ENCODE data around the gene SKAP2. TPM values are rescaled to one million over a fixed set of nuclear protein-coding genes. Genes with fewer than 3 reads are reported as not detected.

Gene SKAP2
- polyA plus RNA-seq, 1 of the 3 experiments (the other 2 are of a cell fraction) = 0.69 TPM

DNA sequence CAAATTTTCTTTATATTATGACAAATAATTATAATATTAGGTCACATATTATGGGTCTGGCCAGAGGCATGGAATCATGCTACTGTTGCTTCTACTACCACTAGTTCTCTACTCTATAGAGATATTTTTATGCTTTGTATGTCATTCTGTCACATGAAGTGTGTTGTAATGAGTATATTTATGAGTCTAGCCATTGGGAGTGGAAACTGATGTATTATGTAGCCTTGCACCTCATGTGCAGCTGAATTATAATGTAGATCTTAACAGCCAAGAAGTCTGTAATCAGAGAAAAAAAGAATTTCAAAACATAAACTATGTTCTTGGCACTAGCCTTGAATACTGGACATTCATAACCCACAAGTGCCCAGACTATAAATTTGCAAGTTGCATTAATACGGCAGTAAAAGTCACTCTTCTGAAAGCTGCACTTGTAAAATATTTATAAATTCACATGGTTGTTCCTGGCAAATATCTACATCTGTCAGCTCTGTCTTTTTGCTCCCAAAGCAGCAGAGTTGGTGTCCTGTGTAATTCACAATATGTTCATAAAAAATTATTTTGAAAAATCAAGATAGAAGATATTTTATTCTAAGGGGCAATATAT lies 48.6 kb upstream of the SKAP2 start:
- Histone ChIP-seq H3K79me2 (ENCODE audit: insufficient read depth) (no peaks in the 10 kb centered on the region), H3K4me1 (ENCODE audit: control insufficient read depth in 1 of 2, insufficient read depth in 2 of 2, low read depth in 1 of 2, low read length in 1 of 2) (no peaks in the 10 kb centered on the region), H3K4me3 (ENCODE audit: low read depth in 2 of 2, low read length in 1 of 2) (no peak overlapping the region), H3K9me3 (no peaks in the 10 kb centered on the region), H3K9ac (no peak overlapping the region), H3K36me3 (replicated peaks in 1 of 2; ENCODE audit: control insufficient read depth in 1 of 2, insufficient read depth in 2 of 2, low read length in 1 of 2) (no peaks in the 10 kb centered on the region), H3F3A (replicated peaks; ENCODE audit: insufficient read depth) (no peaks in the 10 kb centered on the region), H2AFZ (ENCODE audit: low read depth) (no peak overlapping the region), H3K4me2 (no peak overlapping the region), H3K9me2 (no peaks in the 10 kb centered on the region), H4K20me1 (ENCODE audit: insufficient read depth) (no peaks in the 10 kb centered on the region), H3K27me3 (ENCODE audit: insufficient read depth) (peaks cover 35% of the 10 kb centered on the region; the same call in 1 of the 2 replicates), H3K27ac (ENCODE audit: low read depth in 2 of 2, low read length in 1 of 2) (no peak overlapping the region)
- DNase-seq = no peak
- ChIA-PET CTCF (no interaction called here), POLR2A (no interaction called here)
- 9% methylated on average over 1 of the region's 1 CpG for WGBS (ENCODE audit: low lambda C conversion rate)
- TF ChIP-seq FOXM1 (IDR thresholded peaks at IDR 0.05; ENCODE audit: low read depth) (no peak), NFIC (IDR thresholded peaks at IDR 0.05; ENCODE audit: borderline replicate concordance) (no peak), POLR2AphosphoS5 (IDR thresholded peaks at IDR 0.05; ENCODE audit: low read depth, low read length) (no peak), TCF12 (IDR thresholded peaks at IDR 0.05) (no peak), FOSL2 (IDR thresholded peaks at IDR 0.05; ENCODE audit: borderline replicate concordance, low read depth) (no peak), ELF1 (IDR thresholded peaks at IDR 0.05) (no peak), RAD21 (IDR thresholded peaks at IDR 0.05; ENCODE audit: low read length) (no peak), EP300 (IDR thresholded peaks at IDR 0.05; ENCODE audit: borderline replicate concordance in 1 of 2, low read depth in 1 of 2, low read length in 1 of 2) (no peak), MXI1 (IDR thresholded peaks at IDR 0.05; ENCODE audit: low read depth, low read length) (no peak), YY1 (IDR thresholded peaks at IDR 0.05; ENCODE audit: low read depth) (no peak), CHD2 (IDR thresholded peaks at IDR 0.05; ENCODE audit: low read length, partially characterized antibody) (no peak), RCOR1 (IDR thresholded peaks at IDR 0.05; ENCODE audit: low read length) (no peak)
- TF ChIP-seq, protein P1, sequence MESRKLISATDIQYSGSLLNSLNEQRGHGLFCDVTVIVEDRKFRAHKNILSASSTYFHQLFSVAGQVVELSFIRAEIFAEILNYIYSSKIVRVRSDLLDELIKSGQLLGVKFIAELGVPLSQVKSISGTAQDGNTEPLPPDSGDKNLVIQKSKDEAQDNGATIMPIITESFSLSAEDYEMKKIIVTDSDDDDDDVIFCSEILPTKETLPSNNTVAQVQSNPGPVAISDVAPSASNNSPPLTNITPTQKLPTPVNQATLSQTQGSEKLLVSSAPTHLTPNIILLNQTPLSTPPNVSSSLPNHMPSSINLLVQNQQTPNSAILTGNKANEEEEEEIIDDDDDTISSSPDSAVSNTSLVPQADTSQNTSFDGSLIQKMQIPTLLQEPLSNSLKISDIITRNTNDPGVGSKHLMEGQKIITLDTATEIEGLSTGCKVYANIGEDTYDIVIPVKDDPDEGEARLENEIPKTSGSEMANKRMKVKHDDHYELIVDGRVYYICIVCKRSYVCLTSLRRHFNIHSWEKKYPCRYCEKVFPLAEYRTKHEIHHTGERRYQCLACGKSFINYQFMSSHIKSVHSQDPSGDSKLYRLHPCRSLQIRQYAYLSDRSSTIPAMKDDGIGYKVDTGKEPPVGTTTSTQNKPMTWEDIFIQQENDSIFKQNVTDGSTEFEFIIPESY (IDR thresholded peaks at IDR 0.05; ENCODE audit: borderline replicate concordance, low read depth) = no peak
- TF ChIP-seq, protein P2, sequence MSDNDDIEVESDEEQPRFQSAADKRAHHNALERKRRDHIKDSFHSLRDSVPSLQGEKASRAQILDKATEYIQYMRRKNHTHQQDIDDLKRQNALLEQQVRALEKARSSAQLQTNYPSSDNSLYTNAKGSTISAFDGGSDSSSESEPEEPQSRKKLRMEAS (IDR thresholded peaks at IDR 0.05; ENCODE audit: low read depth) = no peak
- TF ChIP-seq, protein P3, sequence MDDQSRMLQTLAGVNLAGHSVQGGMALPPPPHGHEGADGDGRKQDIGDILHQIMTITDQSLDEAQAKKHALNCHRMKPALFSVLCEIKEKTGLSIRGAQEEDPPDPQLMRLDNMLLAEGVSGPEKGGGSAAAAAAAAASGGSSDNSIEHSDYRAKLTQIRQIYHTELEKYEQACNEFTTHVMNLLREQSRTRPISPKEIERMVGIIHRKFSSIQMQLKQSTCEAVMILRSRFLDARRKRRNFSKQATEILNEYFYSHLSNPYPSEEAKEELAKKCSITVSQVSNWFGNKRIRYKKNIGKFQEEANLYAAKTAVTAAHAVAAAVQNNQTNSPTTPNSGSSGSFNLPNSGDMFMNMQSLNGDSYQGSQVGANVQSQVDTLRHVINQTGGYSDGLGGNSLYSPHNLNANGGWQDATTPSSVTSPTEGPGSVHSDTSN (IDR thresholded peaks at IDR 0.05) = no peak

- H3K27ac ChIP-seq (ENCODE audit: low read depth in 2 of 2, low read length in 1 of 2) = no peak overlapping the region
- H2AFZ ChIP-seq (ENCODE audit: low read depth) = no peak overlapping the region
- peaks cover 40% of the 10 kb centered on the region; the same call in 1 of the 2 replicates for H3K27me3 ChIP-seq (ENCODE audit: insufficient read depth)
- no peaks in the 10 kb centered on the region for H3K9me3 ChIP-seq
- no peak overlapping the region for H3K9ac ChIP-seq
- no peaks in the 10 kb centered on the region for H3K36me3 ChIP-seq (replicated peaks in 1 of 2; ENCODE audit: control insufficient read depth in 1 of 2, insufficient read depth in 2 of 2, low read length in 1 of 2)
- no peaks in the 10 kb centered on the region for H3F3A ChIP-seq (replicated peaks; ENCODE audit: insufficient read depth)
- ChIA-PET POLR2A (interaction anchor here (0.7 kb wide), 1 partner anchor 10 kb away, joined by 3 read pairs; no protein-coding TSS in a partner anchor), CTCF (no interaction called here)
- H3K79me2 ChIP-seq (ENCODE audit: insufficient read depth) = no peaks in the 10 kb centered on the region
- no peaks in the 10 kb centered on the region for H3K9me2 ChIP-seq
- H3K4me1 ChIP-seq (ENCODE audit: control insufficient read depth in 1 of 2, insufficient read depth in 2 of 2, low read depth in 1 of 2, low read length in 1 of 2) = no peaks in the 10 kb centered on the region
- H4K20me1 ChIP-seq (ENCODE audit: insufficient read depth) = no peaks in the 10 kb centered on the region
- DNase-seq = no peak
- no peak overlapping the region for H3K4me2 ChIP-seq
- no peak overlapping the region for H3K4me3 ChIP-seq (ENCODE audit: low read depth in 2 of 2, low read length in 1 of 2)
- TF ChIP-seq SMC3 (IDR thresholded peaks at IDR 0.05; ENCODE audit: low read depth, low read length) (no peak), TCF12 (IDR thresholded peaks at IDR 0.05) (no peak), FOXJ3 (CRISPR knock-in tag; IDR thresholded peaks at IDR 0.05) (no peak), YY1 (IDR thresholded peaks at IDR 0.05; ENCODE audit: low read depth) (no peak), RFX5 (IDR thresholded peaks at IDR 0.05; ENCODE audit: low read length) (no peak), RAD21 (IDR thresholded peaks at IDR 0.05; ENCODE audit: low read length) (no peak), GATA2 (CRISPR knock-in tag; IDR thresholded peaks at IDR 0.05) (no peak), CHD2 (IDR thresholded peaks at IDR 0.05; ENCODE audit: low read length, partially characterized antibody) (no peak), RCOR1 (IDR thresholded peaks at IDR 0.05; ENCODE audit: low read length) (no peak)
- TF ChIP-seq, protein P1 (IDR thresholded peaks at IDR 0.05; ENCODE audit: borderline replicate concordance, low read depth) = no peak
- TF ChIP-seq, protein P4, sequence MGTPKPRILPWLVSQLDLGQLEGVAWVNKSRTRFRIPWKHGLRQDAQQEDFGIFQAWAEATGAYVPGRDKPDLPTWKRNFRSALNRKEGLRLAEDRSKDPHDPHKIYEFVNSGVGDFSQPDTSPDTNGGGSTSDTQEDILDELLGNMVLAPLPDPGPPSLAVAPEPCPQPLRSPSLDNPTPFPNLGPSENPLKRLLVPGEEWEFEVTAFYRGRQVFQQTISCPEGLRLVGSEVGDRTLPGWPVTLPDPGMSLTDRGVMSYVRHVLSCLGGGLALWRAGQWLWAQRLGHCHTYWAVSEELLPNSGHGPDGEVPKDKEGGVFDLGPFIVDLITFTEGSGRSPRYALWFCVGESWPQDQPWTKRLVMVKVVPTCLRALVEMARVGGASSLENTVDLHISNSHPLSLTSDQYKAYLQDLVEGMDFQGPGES (IDR thresholded peaks at IDR 0.05; ENCODE audit: low read depth, low read length) = no peak
- TF ChIP-seq, protein P3 (IDR thresholded peaks at IDR 0.05) = no peak
Measured at GRCh38 chr7:26912338-26912737, 47.9 kb upstream of the SKAP2 start.
